ENCODE results near the gene ARL15. TPM values are rescaled to one million over a fixed set of nuclear protein-coding genes. Genes with fewer than 3 reads are reported as not detected.

ARL15 gene
- total and polyA plus RNA-seq, 2 of the 8 experiments (the other 6 are each of a cell fraction or from before 2014, with no cell fraction given): 9.9 to 21.2 TPM

GRCh38 chr5:54018438-54018837, 291.9 kb downstream of the ARL15 start (continued):
- peak; percentile 98 for TF ChIP-seq CHD7 (IDR thresholded peaks at IDR 0.05; ENCODE audit: insufficient replicate concordance, low read length)
- no peak for TF ChIP-seq TAF7 (optimal IDR thresholded peaks at IDR 0.05; ENCODE audit: borderline replicate concordance, low read depth, low read length)
- TF ChIP-seq SAP30 (IDR thresholded peaks at IDR 0.05; ENCODE audit: insufficient read depth, insufficient replicate concordance, low read length): no peak
- TF ChIP-seq CEBPB (IDR thresholded peaks at IDR 0.05; ENCODE audit: low read depth, low read length): no peak
- TF ChIP-seq SP4 (IDR thresholded peaks at IDR 0.05; ENCODE audit: low read length): no peak
- TF ChIP-seq GABPA (IDR thresholded peaks at IDR 0.05; ENCODE audit: borderline replicate concordance, insufficient read depth, low read length): no peak

Data from H1 (cell line).